G401 (cell line): ENCODE results near the gene EFNA2. TPM values are rescaled to one million over a fixed set of nuclear protein-coding genes. Genes with fewer than 3 reads are reported as not detected.

Experiments used
- DNase-seq: peaks from one replicate; pipeline ENCODE4 v3.0.0-alpha.2; 2015; ENCODE audit warnings: low spot score
- in situ Hi-C: cut with HindIII; loops from 2 replicates; pipeline ENCODE4 v1.10.0; 2016; ENCODE audit warnings: low sequenced_read_pairs, mixed read lengths
- total RNA-seq: library from RNA; depleted of rRNA; stranded (reverse); fragments of >200 nt; shearing (Covaris generic); gene quantifications from 2 replicates; pipeline ENCODE4 v1.2.3, GENCODE V29; 2014

Gene EFNA2
- total RNA-seq, 1 experiment from 2014 or later, result 1.3 TPM

DNA sequence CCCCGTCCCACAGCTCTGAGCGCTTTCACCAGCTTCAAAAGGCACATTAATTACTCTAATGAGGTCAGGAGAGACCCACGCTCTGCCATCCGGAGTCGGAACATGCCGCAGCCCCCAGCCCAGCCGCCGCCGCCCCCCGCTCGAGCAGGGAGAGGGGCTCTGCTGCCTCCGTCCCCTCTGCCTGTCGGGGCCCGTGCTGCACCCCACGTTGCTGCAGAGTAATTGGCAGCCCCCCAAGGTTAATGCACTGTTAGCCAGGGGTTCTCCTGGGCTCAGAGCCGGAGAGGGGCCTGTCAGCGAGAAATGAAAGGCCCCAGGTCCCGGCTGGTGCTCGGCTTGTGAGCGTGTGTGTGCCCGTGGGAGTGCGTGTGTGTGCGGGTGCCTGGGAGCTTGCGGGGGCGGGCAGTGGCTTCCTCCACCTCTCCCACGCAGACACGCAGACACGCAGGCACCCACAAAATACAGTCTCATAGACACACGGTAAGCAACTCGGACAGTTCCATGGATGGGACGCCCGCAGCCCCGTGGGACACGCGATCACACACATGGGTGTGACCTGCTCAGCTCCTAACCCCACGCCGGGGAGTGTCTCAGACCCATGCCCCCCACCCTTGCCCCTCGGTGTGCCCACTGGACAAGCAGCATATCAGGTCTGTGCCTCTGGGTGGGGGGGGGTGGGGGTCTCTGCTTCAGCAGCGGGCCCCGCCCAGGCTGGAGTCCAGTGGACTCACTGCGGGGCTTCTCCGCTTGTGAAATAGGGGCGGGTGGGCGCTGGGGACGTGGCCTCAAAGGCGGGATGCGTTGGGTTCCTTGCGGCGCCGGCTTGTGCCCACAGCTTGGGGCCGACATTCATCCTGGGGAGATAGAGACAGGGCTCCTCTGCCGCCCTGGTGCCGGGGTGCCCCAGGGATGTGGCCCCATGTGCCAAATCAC is 4.8 kb upstream of the EFNA2 start:
- DNase-seq, result no peak
- in situ Hi-C loops, result loop anchor here (10.0 kb wide), 1 partner anchor 94 kb away; no protein-coding TSS in a partner anchor

DNA sequence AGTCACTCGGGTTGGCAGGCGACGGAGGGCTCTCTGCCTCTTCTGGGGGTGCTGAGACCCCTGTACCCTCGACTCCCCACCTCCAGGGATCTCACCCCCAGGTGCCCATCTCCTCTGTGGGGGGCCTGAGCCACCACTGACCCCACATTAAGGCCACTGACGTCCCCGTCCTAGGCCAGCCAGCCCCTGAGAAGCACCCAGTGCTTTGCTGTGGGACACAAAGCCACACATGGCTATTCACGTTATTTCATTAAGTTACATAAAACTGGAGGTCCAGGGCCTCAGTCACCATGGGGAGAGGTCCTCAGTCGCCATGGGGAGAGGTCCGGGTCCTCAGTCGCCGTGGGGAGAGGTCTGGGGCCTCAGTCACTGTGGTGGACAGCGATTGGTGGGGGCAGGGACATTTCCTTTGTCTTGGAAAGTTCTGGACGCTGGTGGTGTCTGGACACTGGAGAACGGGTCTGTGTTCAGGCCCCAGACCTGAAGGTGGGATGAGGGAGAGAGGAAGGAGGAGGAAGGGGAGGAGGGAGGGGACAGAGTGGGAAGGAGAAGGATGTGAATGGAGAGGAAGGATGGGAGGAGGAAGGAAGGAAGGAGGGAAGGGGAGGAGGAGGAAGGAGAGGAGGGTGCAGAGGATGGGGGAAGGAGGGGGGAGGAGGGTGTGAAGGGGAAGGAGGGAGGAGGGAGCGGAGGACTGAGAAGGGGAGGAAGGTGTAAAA is 3.9 kb upstream of the EFNA2 start:
- DNase-seq, result no peak
- in situ Hi-C loops, result loop anchor here (10.0 kb wide), 1 partner anchor 93 kb away; no protein-coding TSS in a partner anchor

DNA sequence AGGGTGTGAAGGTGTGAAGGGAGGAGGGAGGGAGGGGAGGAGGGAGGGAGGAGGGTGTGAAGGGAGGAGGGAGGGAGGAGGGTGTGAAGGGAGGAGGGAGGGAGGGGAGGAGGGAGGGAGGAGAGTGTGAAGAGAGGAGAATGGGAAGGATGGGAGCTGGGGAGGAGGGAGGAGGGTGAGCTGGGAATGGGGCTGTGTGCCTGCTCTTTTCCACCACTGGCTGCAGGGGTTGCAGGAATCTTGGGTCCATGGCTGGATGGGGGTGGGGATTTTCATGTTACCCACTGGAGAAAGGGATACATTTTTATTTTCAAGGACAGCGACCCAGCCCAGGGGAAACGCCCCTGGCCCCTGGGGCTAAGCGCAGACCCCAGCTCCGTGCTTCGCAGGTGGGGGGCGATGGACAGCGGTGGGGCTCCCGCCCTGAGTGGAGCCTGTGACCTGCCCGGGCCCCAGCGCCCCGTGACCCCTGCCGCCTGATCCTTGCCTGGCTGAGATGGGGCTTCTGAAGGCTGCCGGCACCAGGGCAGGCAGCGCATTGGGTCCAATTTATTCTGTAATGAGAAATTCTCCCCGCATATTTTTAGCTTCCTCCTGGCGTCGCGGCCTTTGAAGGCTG is 3.0 kb upstream of the EFNA2 start:
- in situ Hi-C loops, result loop anchor here (10.0 kb wide), 1 partner anchor 92 kb away; no protein-coding TSS in a partner anchor
- no peak for DNase-seq

DNA sequence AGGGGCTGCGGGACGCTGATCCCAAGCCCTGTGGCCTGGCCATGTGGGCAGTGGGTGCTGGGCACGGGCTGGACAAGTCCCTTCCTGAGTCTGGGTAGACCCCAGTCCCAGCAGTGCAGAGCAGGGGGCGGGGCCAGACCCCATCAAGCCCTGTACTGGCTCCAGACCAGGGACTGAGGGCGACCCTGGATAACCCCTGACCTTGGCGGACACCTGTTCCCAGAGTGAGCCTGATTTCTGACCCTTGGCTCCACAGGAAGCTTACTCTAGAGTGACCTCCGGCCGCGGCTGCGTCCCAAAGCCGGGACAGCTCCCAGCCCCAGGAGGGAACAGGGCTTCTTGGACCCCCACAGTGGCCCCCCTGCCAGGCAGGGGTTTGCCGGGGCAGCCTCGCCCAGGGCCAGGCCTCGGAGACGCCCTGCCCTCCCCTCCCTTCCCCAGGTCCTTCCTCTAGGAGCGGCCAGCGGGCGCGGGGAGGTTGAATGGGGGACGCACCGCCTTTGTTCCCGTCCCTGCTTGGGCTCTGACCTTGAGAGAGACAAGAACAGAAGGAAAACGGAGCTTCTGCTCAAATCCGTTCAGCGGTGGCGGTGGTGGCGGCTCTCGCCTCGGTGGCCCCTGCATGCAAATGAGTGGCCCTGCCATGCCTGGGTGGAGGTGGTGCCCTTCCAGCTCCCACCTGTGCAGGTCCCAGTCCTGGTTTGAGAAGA is 2.3 kb upstream of the EFNA2 start:
- in situ Hi-C loops, result loop anchor here (10.0 kb wide), 1 partner anchor 91 kb away; no protein-coding TSS in a partner anchor
- DNase-seq, result no peak

DNA sequence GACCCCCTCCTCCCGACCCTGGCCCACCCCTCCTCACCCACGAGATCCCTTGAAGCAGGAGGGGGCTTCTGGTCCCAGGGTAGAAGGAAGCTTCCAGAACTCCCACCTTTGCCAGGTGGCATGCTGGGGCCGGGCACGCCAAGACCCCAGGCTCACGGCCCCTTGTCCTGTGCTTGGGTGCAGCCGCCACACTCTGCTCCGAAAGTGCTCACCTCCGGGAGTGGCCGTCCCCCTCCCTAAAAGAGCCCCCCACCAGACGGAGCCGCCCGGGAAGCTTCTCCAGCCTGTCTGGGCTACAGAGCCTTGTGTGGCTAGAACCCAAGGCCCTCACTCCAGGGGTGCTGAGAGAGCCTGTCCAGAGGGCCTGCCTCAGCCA is 1.8 kb upstream of the EFNA2 start:
- in situ Hi-C loops, result loop anchor here (10.0 kb wide), 1 partner anchor 91 kb away; no protein-coding TSS in a partner anchor

DNA sequence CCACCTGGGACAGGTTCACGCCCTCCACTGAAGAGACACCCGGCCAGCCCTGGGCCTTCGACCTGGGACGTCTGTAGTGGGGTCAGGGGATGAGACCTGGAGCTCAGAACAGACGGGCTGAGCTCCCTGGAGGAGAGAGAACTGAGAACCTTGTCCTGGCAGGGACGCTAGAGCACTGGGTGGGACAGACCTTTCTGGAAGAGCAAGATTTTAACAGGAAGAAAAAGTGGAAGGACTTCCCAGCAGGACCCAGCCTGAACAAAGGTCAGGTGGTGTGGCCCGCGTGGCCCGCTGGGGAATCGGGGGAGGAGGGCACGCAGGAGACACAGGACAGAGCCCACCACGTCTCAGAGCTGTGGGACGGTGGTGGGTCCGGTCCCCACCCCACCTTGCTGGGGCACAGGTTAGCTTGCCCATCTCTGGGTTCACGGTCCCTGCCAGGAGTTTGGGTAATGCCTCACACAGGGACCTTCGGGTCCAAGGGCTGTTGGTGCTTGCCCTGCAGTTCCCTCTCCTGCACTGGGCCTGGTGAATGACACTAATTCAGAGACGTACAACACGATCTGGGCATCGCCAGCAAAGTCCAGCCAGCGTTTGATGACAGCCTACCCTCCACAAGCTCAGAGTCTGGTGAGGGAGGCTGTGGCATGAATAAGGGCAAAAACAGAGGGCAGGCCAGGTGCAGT is 1.2 kb upstream of the EFNA2 start:
- in situ Hi-C loops, result loop anchor here (10.0 kb wide), 1 partner anchor 90 kb away; no protein-coding TSS in a partner anchor

More for the DNA sequence above, 1.8 kb upstream of the EFNA2 start:
- no peak for DNase-seq

DNA sequence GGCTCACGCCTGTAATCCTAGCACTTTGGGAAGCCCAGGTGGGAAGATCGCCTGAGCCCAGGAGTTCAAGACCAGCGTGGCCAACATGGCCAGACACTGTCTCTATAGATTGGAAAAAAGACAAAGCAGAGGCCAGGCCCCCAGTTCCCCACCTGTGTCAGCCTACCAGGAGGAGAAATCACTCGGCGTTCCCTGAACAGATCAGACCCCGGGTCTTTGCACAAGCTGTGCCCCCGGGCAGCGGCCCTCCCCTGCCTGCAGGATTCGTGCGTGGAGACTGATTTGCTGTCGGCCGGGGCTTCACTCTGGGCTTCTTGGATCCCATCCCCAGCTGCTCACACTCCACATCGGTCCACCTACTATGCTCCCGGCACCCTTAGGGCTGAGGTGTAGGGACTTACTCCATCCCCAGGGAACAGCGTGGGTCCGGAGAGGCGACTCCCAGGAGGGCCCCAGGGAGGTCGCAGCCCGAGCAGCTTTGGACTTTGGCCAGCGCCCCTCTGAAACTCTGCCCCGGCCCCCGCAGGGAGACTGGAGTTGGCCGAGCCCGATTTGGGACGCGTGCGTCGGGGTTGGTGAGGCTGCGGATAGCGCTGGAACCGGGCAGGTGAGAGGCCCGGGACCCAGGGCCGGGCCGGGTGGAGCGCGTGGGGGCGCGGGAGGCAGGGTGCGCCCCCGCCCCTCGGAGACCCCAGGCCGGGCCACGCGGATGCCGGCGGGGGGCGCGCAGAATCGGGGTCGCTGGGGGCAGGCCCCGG is 515 bp upstream of the EFNA2 start:
- in situ Hi-C loops, result loop anchor here (10.0 kb wide), 1 partner anchor 90 kb away; no protein-coding TSS in a partner anchor
- no peak for DNase-seq

More for the DNA sequence above, 1.2 kb upstream of the EFNA2 start:
- DNase-seq, result no peak

DNA sequence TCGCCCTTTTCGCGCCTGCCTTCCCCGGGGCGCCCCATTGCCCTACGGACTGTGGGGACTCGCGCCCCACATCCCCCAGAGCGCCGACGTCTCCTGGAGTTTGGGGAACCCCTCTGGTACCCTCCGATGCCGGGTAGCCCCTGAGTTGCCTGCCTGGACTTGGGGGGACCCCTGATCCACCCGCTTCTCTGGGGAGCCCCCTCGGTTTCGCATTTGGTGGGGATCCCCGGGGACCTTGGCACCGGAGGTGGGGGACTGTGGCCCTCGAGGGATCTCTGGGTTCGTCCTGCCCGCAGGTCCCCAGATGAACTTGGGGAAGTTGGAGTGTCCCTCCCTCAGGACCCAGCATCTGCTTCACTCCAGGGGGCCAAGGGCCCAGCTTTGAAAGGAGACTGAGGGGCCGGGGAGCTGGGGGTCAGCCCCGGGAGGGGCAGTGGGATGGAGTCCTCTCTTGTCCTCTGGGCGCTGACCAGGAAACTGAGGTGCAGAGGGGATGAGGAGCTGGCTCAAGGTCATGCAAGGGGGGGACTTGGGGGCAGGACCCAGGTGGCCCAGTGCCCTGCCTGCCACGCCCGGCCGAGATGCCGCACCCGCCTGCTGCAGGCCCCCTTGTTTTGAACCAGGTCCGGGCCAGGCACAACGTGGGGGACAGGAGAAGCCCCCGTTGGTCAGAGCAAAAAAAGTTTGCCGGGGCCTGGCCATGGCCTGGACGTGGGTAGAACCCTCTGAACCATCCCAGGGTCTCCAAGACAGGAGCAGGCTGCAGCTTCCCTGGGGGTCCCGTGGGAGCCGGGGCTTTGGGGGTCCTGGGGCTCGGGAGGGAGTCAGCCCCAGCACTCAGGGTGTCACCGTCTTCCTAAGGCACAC is 1.0 kb downstream of the EFNA2 start:
- in situ Hi-C loops, result loop anchor here (10.0 kb wide), 1 partner anchor 88 kb away; no protein-coding TSS in a partner anchor
- DNase-seq, result no peak

DNA sequence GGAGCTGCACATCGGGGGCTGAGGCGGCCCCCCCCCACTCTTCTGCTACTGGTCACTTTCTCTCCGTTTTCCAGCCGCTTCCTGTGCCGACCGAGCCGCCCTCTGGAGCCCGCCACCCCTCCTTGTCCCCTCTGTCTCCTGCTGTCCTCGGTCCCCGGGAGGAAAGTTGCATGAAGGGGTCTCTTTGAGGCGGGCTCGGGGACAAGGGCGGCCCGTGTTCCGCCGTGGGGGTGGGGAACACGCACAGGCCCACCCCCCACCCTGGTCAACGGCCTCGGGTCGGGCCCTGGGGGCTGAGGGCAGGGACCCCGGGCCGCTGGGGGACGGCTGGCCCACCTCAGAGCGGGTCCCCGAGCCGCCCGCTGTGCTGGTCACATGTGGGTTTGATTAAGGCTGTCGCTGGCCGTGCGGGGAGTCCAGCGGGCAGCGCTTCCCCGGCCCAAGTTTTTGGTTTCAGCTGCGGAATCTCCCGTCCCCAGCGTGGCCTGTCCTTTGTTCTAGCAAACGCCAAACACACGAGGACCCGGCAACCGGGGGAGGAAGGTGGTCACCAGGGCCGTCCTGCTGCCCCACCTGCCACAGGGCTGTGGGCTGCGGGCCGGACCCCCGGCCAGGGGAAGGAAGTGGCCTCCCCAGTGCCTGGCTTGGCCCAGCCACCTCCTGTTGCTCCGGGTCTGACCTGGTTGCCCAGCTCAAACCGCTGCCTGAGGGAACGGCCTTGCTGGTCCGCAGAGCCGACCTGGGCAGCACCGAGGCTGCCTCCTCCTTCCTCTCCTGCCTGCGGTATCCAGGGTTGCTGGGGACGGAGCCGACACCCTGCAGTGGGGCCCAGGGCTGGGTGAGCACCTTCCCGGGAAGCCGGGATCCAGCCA is 1.9 kb downstream of the EFNA2 start:
- in situ Hi-C loops, result loop anchor here (10.0 kb wide), 1 partner anchor 87 kb away; no protein-coding TSS in a partner anchor
- no peak for DNase-seq

DNA sequence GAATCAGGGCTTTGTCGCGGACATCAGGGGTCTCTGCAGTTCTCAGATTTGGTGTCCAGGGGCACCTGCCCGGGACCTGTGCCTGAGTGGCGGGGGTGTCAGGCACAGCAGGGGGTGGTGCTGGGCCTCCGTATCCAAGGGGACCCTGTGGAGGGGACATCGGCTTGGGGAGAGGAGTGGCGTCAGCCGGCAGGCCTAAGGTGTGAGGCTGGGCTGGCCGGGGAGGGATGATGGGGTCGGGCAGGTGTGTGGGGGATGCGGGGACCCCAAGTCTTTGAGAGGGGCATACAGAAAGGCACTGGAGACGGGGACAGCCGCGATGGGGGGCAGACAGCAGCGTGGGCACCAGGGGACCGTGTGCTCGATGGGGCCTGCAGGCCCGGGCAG is 2.5 kb downstream of the EFNA2 start:
- no peak for DNase-seq

DNA sequence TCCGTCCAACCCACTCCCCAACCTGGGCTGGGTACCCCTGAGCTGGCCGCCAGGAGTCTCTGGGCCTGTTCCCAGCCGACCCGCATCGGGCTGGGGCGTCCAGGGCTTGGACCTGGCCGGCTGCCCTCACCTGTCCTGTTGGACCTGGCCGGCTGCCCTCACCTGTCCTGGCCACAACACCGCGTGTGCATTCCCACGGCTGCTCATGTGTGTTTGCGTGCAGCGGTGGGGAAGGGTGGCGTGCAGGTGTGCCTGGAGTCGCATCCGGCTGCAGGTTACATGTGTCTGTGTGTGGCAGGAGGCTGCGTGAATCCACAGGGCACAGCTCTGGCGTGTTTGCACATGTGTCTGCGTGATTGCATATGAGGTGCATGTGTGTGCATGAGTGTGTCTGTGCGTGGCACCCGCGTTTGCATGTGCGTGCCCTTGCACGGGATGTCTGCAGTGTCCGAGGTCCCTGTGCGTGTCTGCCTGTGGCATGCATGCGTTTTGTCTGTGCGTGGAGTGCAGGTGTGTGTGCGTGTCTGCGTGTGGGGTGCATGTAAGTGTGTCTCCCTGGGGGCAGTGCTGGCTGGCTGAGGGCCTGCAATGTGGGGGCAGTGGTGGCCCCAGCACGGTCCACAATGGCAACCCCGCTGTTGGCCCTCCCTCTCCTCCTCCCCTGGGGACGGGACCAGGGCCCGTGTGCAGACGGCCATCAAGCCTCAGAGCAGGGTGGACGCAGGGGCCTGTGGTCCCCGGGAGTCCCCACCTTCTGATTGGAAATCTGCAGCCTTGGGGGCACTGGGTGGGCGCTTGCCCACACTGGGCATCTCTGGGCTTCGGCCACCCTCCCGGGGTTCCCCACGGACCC is 3.4 kb downstream of the EFNA2 start:
- in situ Hi-C loops, result loop anchor here (10.0 kb wide), 1 partner anchor 86 kb away; no protein-coding TSS in a partner anchor
- no peak for DNase-seq

More for the DNA sequence above, 2.5 kb downstream of the EFNA2 start:
- in situ Hi-C loops, result loop anchor here (10.0 kb wide), 1 partner anchor 87 kb away; no protein-coding TSS in a partner anchor

DNA sequence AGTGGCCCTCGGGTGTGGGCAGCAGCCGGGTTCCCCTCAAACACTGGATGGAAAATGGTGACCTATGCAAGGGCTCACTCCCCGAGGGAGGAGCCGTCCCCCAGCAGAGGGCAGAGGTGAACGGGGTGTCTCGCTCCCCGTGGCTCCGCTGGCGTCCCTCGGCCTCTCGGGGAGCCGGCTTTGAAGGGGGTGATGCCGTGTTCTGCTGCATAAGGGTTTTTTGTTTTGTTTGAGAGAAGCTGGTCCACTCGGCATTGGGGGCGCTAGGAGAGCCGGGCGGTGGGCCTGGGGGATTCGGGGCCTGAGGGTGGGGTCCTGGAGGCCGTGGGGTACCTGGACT is 4.0 kb downstream of the EFNA2 start:
- in situ Hi-C loops, result loop anchor here (10.0 kb wide), 1 partner anchor 85 kb away; no protein-coding TSS in a partner anchor
- DNase-seq, result no peak

DNA sequence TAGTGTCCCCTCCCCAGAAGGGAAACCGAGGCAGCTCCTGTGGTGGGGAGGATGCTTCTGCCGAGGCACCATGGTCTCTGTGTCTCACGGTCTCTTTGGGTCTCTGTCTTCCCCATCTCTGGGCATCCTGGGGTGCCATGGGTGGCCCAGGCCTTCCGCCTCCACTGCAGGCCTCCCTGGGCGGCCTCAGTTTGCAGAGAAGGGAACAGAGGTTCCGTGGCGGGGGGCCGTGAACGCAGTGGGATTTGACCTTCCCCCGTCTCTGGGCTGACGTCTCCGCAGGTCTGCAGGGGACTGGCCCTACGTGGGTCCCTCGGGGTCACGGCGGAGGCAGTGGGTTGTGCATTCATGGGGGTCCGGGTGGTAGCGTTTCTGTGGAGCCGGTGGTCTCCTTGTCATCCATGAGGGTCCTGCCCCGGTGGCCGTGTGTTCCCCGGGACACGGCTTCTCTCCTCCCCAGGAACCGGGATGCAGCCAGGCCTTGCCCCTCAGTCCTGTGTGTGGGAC is 4.6 kb downstream of the EFNA2 start:
- in situ Hi-C loops, result no loop called here
- DNase-seq, result no peak
